Left lung (tissue), 10 donors: ENCODE results near the gene IL1R1. TPM values are rescaled to one million over a fixed set of nuclear protein-coding genes. Genes with fewer than 3 reads are reported as not detected.
A peak's percentile ranks its signal among the peaks of the same experiment; 100 is the strongest.

Experiments used
- ATAC-seq: fragments of 200-7000 bp; cut with Tn5 transposase; one replicate; pipeline ENCODE4 v1.9.1; 2020; ENCODE audit warnings: moderate library complexity
- DNase-seq, 4 donors: peaks; one replicate each; pipeline ENCODE4 v3.0.0-alpha.2; 2013 to 2020
- H3K27ac ChIP-seq, 2 donors: fragments of 200-600 bp; sonication (generic) in 1 of 2; one replicate each; pipeline versions ENCODE4 v1.5.0 to v1.8.0; 2020 to 2021
- H3K27me3 ChIP-seq, 2 donors: fragments of 200-600 bp; sonication (generic) in 1 of 2; one replicate each; pipeline versions ENCODE4 v1.5.0 to v1.8.0; 2020 to 2021
- H3K36me3 ChIP-seq, 2 donors: fragments of 200-600 bp; sonication (generic) in 1 of 2; one replicate each; pipeline versions ENCODE4 v1.5.0 to v1.8.0; 2020 to 2021
- H3K4me1 ChIP-seq, 2 donors: fragments of 200-600 bp; one replicate each; pipeline ENCODE4 v1.8.0; 2021
- H3K4me3 ChIP-seq, 2 donors: fragments of 200-600 bp; sonication (generic) in 1 of 2; one replicate each; pipeline versions ENCODE4 v1.5.0 to v1.8.0; 2020 to 2021; ENCODE audit warnings: mild to moderate bottlenecking in 1 of 2
- H3K9me3 ChIP-seq, 2 donors: fragments of 200-600 bp; sonication (generic) in 1 of 2; one replicate each; pipeline versions ENCODE4 v1.5.0 to v1.8.0; 2020 to 2021
- CTCF ChIP-seq, 2 donors: fragments of 200-600 bp; sonication (generic) in 1 of 2; IDR thresholded peaks; one replicate each; pipeline versions ENCODE4 v1.5.0 to v1.8.0; 2021; ENCODE audit warnings: antibody characterized with exemption in 2 of 2
- intact Hi-C, 2 donors: fragments of 100-400 bp; cut with DNase I; formaldehyde crosslinking; loops; one replicate each; pipeline versions ENCODE4 v1.11.2 to v1.14.2; 2022
- polyA plus RNA-seq, 6 donors: library from polyadenylated mRNA; unstranded; fragments of 120-200 nt; gene quantifications; one replicate each; pipeline ENCODE4 v1.2.1, GENCODE V29; 2013; ENCODE audit not compliant: insufficient read length in 6 of 6
- total RNA-seq, 2 donors: library from RNA; stranded (reverse); fragmentation: NEBNext Ultra II Directional; extraction: Animal tissue kit (Norgen Biotek cat#: 25700); gene quantifications; one replicate each; pipeline ENCODE4 v1.2.1, GENCODE V29; 2021
- donor health status: DM: no; HTN: yes; CAD: no.
- donor health status: DM: no; HTN: no; CAD: no.

Gene IL1R1
- total and polyA plus RNA-seq, 8 donors, result 91.1 to 224 (median 112) TPM

GRCh38 chr2:102200539-102200938 is 58.0 kb downstream of the IL1R1 start:
- Histone ChIP-seq H3K27ac (no peak overlapping the region), H3K27me3 (no peaks in the 10 kb centered on the region), H3K9me3 (peaks cover 0 to 4% of the 10 kb centered on the region in 2 donors), H3K4me3 (no peak overlapping the region), H3K36me3 (no peaks in the 10 kb centered on the region), H3K4me1 (no peaks in the 10 kb centered on the region)
- no peak for TF ChIP-seq CTCF (IDR thresholded peaks at IDR 0.05)
- intact Hi-C loops, result no loop called here
- DNase-seq (no peak), ATAC-seq (no peak)

- intact Hi-C loops, result no loop called here
- DNase-seq, result no peak
These were observed 62.1 kb downstream of the IL1R1 start for GRCh38 chr2:102204638-102205037.

GRCh38 chr2:102206666-102207341 is 64.3 kb downstream of the IL1R1 start:
- intact Hi-C loops, result no loop called here
- peaks cover 0 to 4% of the 10 kb centered on the region in 2 donors for H3K9me3 ChIP-seq
- DNase-seq, result peak in 2 of 4 donors; percentile 55 to 56
- no peak overlapping the region for H3K4me3 ChIP-seq
- no peak for TF ChIP-seq CTCF (IDR thresholded peaks at IDR 0.05)
- H3K4me1 ChIP-seq, result no peaks in the 10 kb centered on the region
- H3K27ac ChIP-seq, result no peak overlapping the region
- H3K27me3 ChIP-seq, result no peaks in the 10 kb centered on the region
- peak; percentile 88 for ATAC-seq
- H3K36me3 ChIP-seq, result no peaks in the 10 kb centered on the region

More at GRCh38 chr2:102204638-102205037, 62.1 kb downstream of the IL1R1 start:
- Histone ChIP-seq H3K36me3 (no peaks in the 10 kb centered on the region), H3K9me3 (peaks cover 0 to 4% of the 10 kb centered on the region in 2 donors), H3K4me3 (no peak overlapping the region), H3K4me1 (no peaks in the 10 kb centered on the region), H3K27me3 (no peaks in the 10 kb centered on the region), H3K27ac (no peak overlapping the region)
- TF ChIP-seq CTCF (IDR thresholded peaks at IDR 0.05), result no peak
- ATAC-seq, result no peak

GRCh38 chr2:102208774-102209173 is 66.2 kb downstream of the IL1R1 start:
- H3K4me1 ChIP-seq, result no peaks in the 10 kb centered on the region
- no peaks in the 10 kb centered on the region for H3K36me3 ChIP-seq
- H3K27ac ChIP-seq, result no peak overlapping the region
- H3K4me3 ChIP-seq, result no peak overlapping the region
- TF ChIP-seq CTCF (IDR thresholded peaks at IDR 0.05), result no peak
- H3K27me3 ChIP-seq, result no peaks in the 10 kb centered on the region
- ATAC-seq (no peak), DNase-seq (no peak)
- H3K9me3 ChIP-seq, result peaks cover 0 to 4% of the 10 kb centered on the region in 2 donors
- intact Hi-C loops, result no loop called here

GRCh38 chr2:102209474-102209873 is 66.9 kb downstream of the IL1R1 start:
- no peak overlapping the region for H3K4me3 ChIP-seq
- no peak for TF ChIP-seq CTCF (IDR thresholded peaks at IDR 0.05)
- intact Hi-C loops, result no loop called here
- H3K9me3 ChIP-seq, result peaks cover 0 to 2% of the 10 kb centered on the region in 2 donors
- no peaks in the 10 kb centered on the region for H3K27me3 ChIP-seq
- DNase-seq (no peak), ATAC-seq (no peak)
- no peaks in the 10 kb centered on the region for H3K36me3 ChIP-seq
- H3K27ac ChIP-seq, result no peak overlapping the region
- H3K4me1 ChIP-seq, result no peaks in the 10 kb centered on the region
